ENCODE results near the gene TSPAN18. TPM values are rescaled to one million over a fixed set of nuclear protein-coding genes. Genes with fewer than 3 reads are reported as not detected.

TSPAN18 gene
- total RNA-seq, 1 experiment from 2014 or later = not detected

- no peak overlapping the region for H2AFZ ChIP-seq (ENCODE audit: low read length)
- no peak overlapping the region for H3K4me3 ChIP-seq (ENCODE audit: low read length)
- no peaks in the 10 kb centered on the region for H3K36me3 ChIP-seq (ENCODE audit: low read depth, low read length)
- no TSS peak for BruUV-seq (replicated peaks)
- no peak for TF ChIP-seq EZH2phosphoT487 (IDR thresholded peaks at IDR 0.05; ENCODE audit: borderline replicate concordance, low read length)
- TF ChIP-seq CTCF (conservative IDR thresholded peaks at IDR 0.05; ENCODE audit: low read depth, low read length) = no peak
- TF ChIP-seq EZH2 (IDR thresholded peaks at IDR 0.05; ENCODE audit: low read length, unreplicated experiment) = no peak
- H3K9ac ChIP-seq (ENCODE audit: low read length) = no peak overlapping the region
- POLR2A ChIA-PET (ENCODE audit: unreplicated experiment) = no interaction called here
- no peaks in the 10 kb centered on the region for H3K79me2 ChIP-seq (ENCODE audit: low read length)
- no peaks in the 10 kb centered on the region for H3K4me1 ChIP-seq (ENCODE audit: insufficient read depth, low read length)
- no peaks in the 10 kb centered on the region for H4K20me1 ChIP-seq (ENCODE audit: low read length)
- CTCF ChIA-PET = no interaction called here
- H3K27me3 ChIP-seq (ENCODE audit: low read length) = peaks cover 31% of the 10 kb centered on the region; the same call in 1 of the 2 replicates
- no peak for ATAC-seq
- H3K4me2 ChIP-seq (ENCODE audit: low read length) = no peak overlapping the region
- H3F3A ChIP-seq (ENCODE audit: low read length, unreplicated experiment) = no peaks in the 10 kb centered on the region
- no peak for DNase-seq
- H3K9me2 ChIP-seq (replicated peaks; ENCODE audit: low read length) = no peaks in the 10 kb centered on the region
- intact Hi-C loops (cut with micrococcal nuclease) = no loop called here
- H3K27ac ChIP-seq (ENCODE audit: low read length) = no peak overlapping the region
- no peaks in the 10 kb centered on the region for H3K9me3 ChIP-seq (ENCODE audit: low read length)
Observed at GRCh38 chr11:44763121-44763820, 36.5 kb downstream of the TSPAN18 start.

- CTCF ChIA-PET = no interaction called here
- H3K27ac ChIP-seq (ENCODE audit: low read length) = no peak overlapping the region
- H3K36me3 ChIP-seq (ENCODE audit: low read depth, low read length) = no peaks in the 10 kb centered on the region
- POLR2A ChIA-PET (ENCODE audit: unreplicated experiment) = no interaction called here
- H3K4me2 ChIP-seq (ENCODE audit: low read length) = no peak overlapping the region
- no peak overlapping the region for H3K9ac ChIP-seq (ENCODE audit: low read length)
- H3K27me3 ChIP-seq (ENCODE audit: low read length) = peaks cover 31% of the 10 kb centered on the region; the same call in 1 of the 2 replicates
- no peaks in the 10 kb centered on the region for H3K9me3 ChIP-seq (ENCODE audit: low read length)
- no peak for ATAC-seq
- H3K4me3 ChIP-seq (ENCODE audit: low read length) = no peak overlapping the region
- no peaks in the 10 kb centered on the region for H3K79me2 ChIP-seq (ENCODE audit: low read length)
- no peaks in the 10 kb centered on the region for H3K4me1 ChIP-seq (ENCODE audit: insufficient read depth, low read length)
- H2AFZ ChIP-seq (ENCODE audit: low read length) = no peak overlapping the region
- no peak for DNase-seq
- TF ChIP-seq EZH2 (IDR thresholded peaks at IDR 0.05; ENCODE audit: low read length, unreplicated experiment) (no peak), EZH2phosphoT487 (IDR thresholded peaks at IDR 0.05; ENCODE audit: borderline replicate concordance, low read length) (no peak)
- H3F3A ChIP-seq (ENCODE audit: low read length, unreplicated experiment) = no peaks in the 10 kb centered on the region
- BruUV-seq (replicated peaks) = no TSS peak
- H3K9me2 ChIP-seq (replicated peaks; ENCODE audit: low read length) = no peaks in the 10 kb centered on the region
- no peaks in the 10 kb centered on the region for H4K20me1 ChIP-seq (ENCODE audit: low read length)
- intact Hi-C loops (cut with micrococcal nuclease) = no loop called here
Observed at GRCh38 chr11:44764583-44764982, 37.8 kb downstream of the TSPAN18 start.

GRCh38 chr11:44765026-44765595, 38.3 kb downstream of the TSPAN18 start:
- ChIA-PET CTCF (no interaction called here), POLR2A (ENCODE audit: unreplicated experiment) (interaction anchor here (0.6 kb wide), 1 partner anchor 34 kb away, joined by 3 read pairs; no protein-coding TSS in a partner anchor)
- BruUV-seq (replicated peaks) = no TSS peak
- Histone ChIP-seq H3F3A (ENCODE audit: low read length, unreplicated experiment) (no peaks in the 10 kb centered on the region), H3K36me3 (ENCODE audit: low read depth, low read length) (no peaks in the 10 kb centered on the region), H3K4me3 (ENCODE audit: low read length) (no peak overlapping the region), H3K9ac (ENCODE audit: low read length) (no peak overlapping the region), H3K4me2 (ENCODE audit: low read length) (no peak overlapping the region), H2AFZ (ENCODE audit: low read length) (no peak overlapping the region), H3K27ac (ENCODE audit: low read length) (no peak overlapping the region), H3K79me2 (ENCODE audit: low read length) (no peaks in the 10 kb centered on the region), H3K9me3 (ENCODE audit: low read length) (no peaks in the 10 kb centered on the region), H4K20me1 (ENCODE audit: low read length) (no peaks in the 10 kb centered on the region), H3K4me1 (ENCODE audit: insufficient read depth, low read length) (no peaks in the 10 kb centered on the region), H3K9me2 (replicated peaks; ENCODE audit: low read length) (no peaks in the 10 kb centered on the region), H3K27me3 (ENCODE audit: low read length) (peaks cover 31% of the 10 kb centered on the region; the same call in 1 of the 2 replicates)
- DNase-seq (no peak), ATAC-seq (no peak)
- intact Hi-C loops (cut with micrococcal nuclease) = no loop called here
- TF ChIP-seq EZH2phosphoT487 (IDR thresholded peaks at IDR 0.05; ENCODE audit: borderline replicate concordance, low read length) (no peak), EZH2 (IDR thresholded peaks at IDR 0.05; ENCODE audit: low read length, unreplicated experiment) (no peak), CTCF (conservative IDR thresholded peaks at IDR 0.05; ENCODE audit: low read depth, low read length) (no peak)
